Measurements from ENCODE around the gene SLC31A1.
"Not testable (repeated sequence)": the region's sequence is repeated elsewhere in the genome, so short reads cannot be mapped to it uniquely, and the experiment has no call there.

SLC31A1 gene

GRCh38 chr9:113221800-113222481 lies 597 bp downstream of the SLC31A1 start:
- no peak for DNase-seq

- no peak for DNase-seq
These were observed 1.1 kb downstream of the SLC31A1 start for GRCh38 chr9:113222482-113222841.

GRCh38 chr9:113223963-113224362 lies 2.6 kb downstream of the SLC31A1 start:
- no peak for DNase-seq

- no peak for DNase-seq
These were observed 6.1 kb downstream of the SLC31A1 start for GRCh38 chr9:113227436-113227835.

- DNase-seq = no peak
These were observed 6.9 kb downstream of the SLC31A1 start for GRCh38 chr9:113228130-113228665.

- DNase-seq = no peak
These were observed 10.4 kb downstream of the SLC31A1 start for GRCh38 chr9:113231701-113232100.

- DNase-seq = not testable (repeated sequence)
These were observed 14.4 kb downstream of the SLC31A1 start for GRCh38 chr9:113235701-113236255.

GRCh38 chr9:113237026-113237425 lies 15.7 kb downstream of the SLC31A1 start:
- DNase-seq = no peak

GRCh38 chr9:113238202-113238858 lies 17.0 kb downstream of the SLC31A1 start:
- no peak for DNase-seq

- no peak for DNase-seq
These were observed 17.5 kb downstream of the SLC31A1 start for GRCh38 chr9:113238859-113239232.

- no peak for DNase-seq
These were observed 19.8 kb downstream of the SLC31A1 start for GRCh38 chr9:113241161-113241560.

GRCh38 chr9:113244556-113244955 lies 23.2 kb downstream of the SLC31A1 start:
- DNase-seq = no peak

GRCh38 chr9:113245894-113246293 lies 24.6 kb downstream of the SLC31A1 start:
- DNase-seq = no peak

- no peak for DNase-seq
These were observed 25.6 kb downstream of the SLC31A1 start for GRCh38 chr9:113246928-113247327.

GRCh38 chr9:113247640-113248039 lies 26.3 kb downstream of the SLC31A1 start:
- peak; percentile 0 for DNase-seq

GRCh38 chr9:113249661-113250060 lies 28.3 kb downstream of the SLC31A1 start:
- not testable (repeated sequence) for DNase-seq

- DNase-seq = no peak
These were observed 29.5 kb downstream of the SLC31A1 start for GRCh38 chr9:113250807-113251206.

- DNase-seq = no peak
These were observed 33.6 kb downstream of the SLC31A1 start for GRCh38 chr9:113254991-113255390.

- DNase-seq = no peak
These were observed 34.1 kb downstream of the SLC31A1 start for GRCh38 chr9:113255438-113255837.

GRCh38 chr9:113257863-113258262 lies 36.5 kb downstream of the SLC31A1 start:
- DNase-seq = no peak

GRCh38 chr9:113258282-113258681 lies 36.9 kb downstream of the SLC31A1 start:
- no peak for DNase-seq

GRCh38 chr9:113261917-113262671 lies 40.8 kb downstream of the SLC31A1 start:
- DNase-seq = no peak

- DNase-seq = no peak
These were observed 44.8 kb downstream of the SLC31A1 start for GRCh38 chr9:113266174-113266573.

Data from NCI-H1092 treated with DMSO at 0.1 percent for 48 hours (cell line).